ENCODE measurements around the gene HPCAL1. TPM values are rescaled to one million over a fixed set of nuclear protein-coding genes. Genes with fewer than 3 reads are reported as not detected.

The HPCAL1 gene
- total and polyA plus RNA-seq, 10 of the 15 experiments (the other 5 are each of a cell fraction or from before 2014, with no cell fraction given), result 0.40 to 12.8 (median 7.9) TPM

- TF ChIP-seq PKNOX1 (IDR thresholded peaks at IDR 0.05), result no peak
- no peak for TF ChIP-seq RAD51 (IDR thresholded peaks at IDR 0.05)
- TF ChIP-seq NFYA (IDR thresholded peaks at IDR 0.05; ENCODE audit: borderline replicate concordance, low read depth, low read length), result no peak
- TF ChIP-seq E2F8 (IDR thresholded peaks at IDR 0.05; ENCODE audit: low read depth, partially characterized antibody), result no peak
- no peak for TF ChIP-seq SP1 (IDR thresholded peaks at IDR 0.05; ENCODE audit: low read depth, low read length)
- peak; percentile 78 for TF ChIP-seq NR2C1 (IDR thresholded peaks at IDR 0.05)
- TF ChIP-seq MTA2 (IDR thresholded peaks at IDR 0.05; ENCODE audit: low read depth), result no peak
- no peak for TF ChIP-seq SUPT20H (IDR thresholded peaks at IDR 0.05; ENCODE audit: borderline replicate concordance, control insufficient read depth, low read depth, low read length)
- no peak for TF ChIP-seq CBFB (IDR thresholded peaks at IDR 0.05; ENCODE audit: low read depth)
- no peak for TF ChIP-seq HDAC6 (IDR thresholded peaks at IDR 0.05; ENCODE audit: unreplicated experiment)
Measured at GRCh38 chr2:10302479-10303180, at the start of gene HPCAL1 (continued).
